H9 (cell line): ENCODE data around the gene USP6NL. TPM values are rescaled to one million over a fixed set of nuclear protein-coding genes. Genes with fewer than 3 reads are reported as not detected.

Experiments
- DNase-seq: peaks from one replicate; pipeline ENCODE4 v3.0.0-alpha.2; 2017
- H2AFZ ChIP-seq: one replicate; pipeline ENCODE4 v1.6.1; 2013; ENCODE audit warnings: mild to moderate bottlenecking, low read length, control low read depth, moderate library complexity
- H2AK5ac ChIP-seq: 2 replicates; pipeline ENCODE4 v1.6.1; 2013; ENCODE audit warnings: low read length, control low read depth, mixed read lengths; ENCODE audit not compliant: insufficient read length
- H2BK120ac ChIP-seq: one replicate; pipeline ENCODE4 v1.6.1; 2013; ENCODE audit warnings: low read depth, mild to moderate bottlenecking, low read length, control low read depth, inconsistent platforms; ENCODE audit not compliant: poor library complexity, severe bottlenecking
- H2BK12ac ChIP-seq: 2 replicates; pipeline ENCODE4 v1.6.1; 2013; ENCODE audit warnings: low read length, control low read depth, mixed read lengths, low read depth; ENCODE audit not compliant: insufficient read length
- H2BK15ac ChIP-seq: 2 replicates; pipeline ENCODE4 v1.6.1; 2013; ENCODE audit warnings: low read depth, low read length, control low read depth
- H2BK20ac ChIP-seq: one replicate; pipeline ENCODE4 v1.6.1; 2013; ENCODE audit warnings: low read depth, mild to moderate bottlenecking, low read length, control low read depth, inconsistent platforms; ENCODE audit not compliant: poor library complexity, severe bottlenecking
- H2BK5ac ChIP-seq: 2 replicates; pipeline ENCODE4 v1.6.1; 2013; ENCODE audit warnings: low read length, control low read depth, mixed read lengths; ENCODE audit not compliant: insufficient read length
- H3K14ac ChIP-seq: 2 replicates; pipeline ENCODE4 v1.6.1; 2013; ENCODE audit warnings: low read length, control low read depth; ENCODE audit not compliant: insufficient read depth
- H3K18ac ChIP-seq: 2 replicates; pipeline ENCODE4 v1.6.1; 2013; ENCODE audit warnings: low read depth, mild to moderate bottlenecking, mixed read lengths, low read length, control low read depth; ENCODE audit not compliant: insufficient read length
- H3K23ac ChIP-seq: 2 replicates; pipeline ENCODE4 v1.6.1; 2013; ENCODE audit warnings: low read length, control low read depth, mixed read lengths, low read depth; ENCODE audit not compliant: insufficient read length
- H3K23me2 ChIP-seq: 2 replicates; pipeline ENCODE4 v1.6.1; 2013; ENCODE audit warnings: low read depth, mild to moderate bottlenecking, mixed read lengths, low read length, control low read depth; ENCODE audit not compliant: insufficient read length, poor library complexity, severe bottlenecking
- H3K27ac ChIP-seq: 2 replicates; pipeline ENCODE4 v1.5.1; 2013; ENCODE audit warnings: low read length, control low read depth, mixed read lengths, low read depth; ENCODE audit not compliant: insufficient read length
- H3K27me3 ChIP-seq: 2 replicates; pipeline ENCODE4 v1.6.1; 2013; ENCODE audit warnings: low read length, control low read depth, inconsistent platforms; ENCODE audit not compliant: insufficient read depth
- H3K4ac ChIP-seq: 2 replicates; pipeline ENCODE4 v1.6.1; 2013; ENCODE audit warnings: low read depth, mild to moderate bottlenecking, control low read depth, inconsistent platforms, low read length, moderate library complexity
- H3K4me1 ChIP-seq: 2 replicates; pipeline ENCODE4 v1.6.1; 2013; ENCODE audit warnings: low read length, control low read depth, inconsistent platforms; ENCODE audit not compliant: insufficient read depth
- H3K4me2 ChIP-seq: 2 replicates; pipeline ENCODE4 v1.6.1; 2013; ENCODE audit warnings: low read length, control low read depth, mixed read lengths; ENCODE audit not compliant: insufficient read length, insufficient read depth
- H3K56ac ChIP-seq: 2 replicates; pipeline ENCODE4 v1.6.1; 2013; ENCODE audit warnings: low read depth, mild to moderate bottlenecking, mixed read lengths, low read length, control low read depth; ENCODE audit not compliant: insufficient read length
- H3K79me1 ChIP-seq: 2 replicates; pipeline ENCODE4 v1.6.1; 2013; ENCODE audit warnings: low read depth, mild to moderate bottlenecking, moderate library complexity, low read length, control low read depth, inconsistent platforms; ENCODE audit not compliant: insufficient read depth, poor library complexity, severe bottlenecking
- H3K79me2 ChIP-seq: 2 replicates; pipeline ENCODE4 v1.6.1; 2013; ENCODE audit warnings: low read length, control low read depth, inconsistent platforms; ENCODE audit not compliant: insufficient read depth
- H3K9ac ChIP-seq: 2 replicates; pipeline ENCODE4 v1.6.1; 2013; ENCODE audit warnings: low read length, control low read depth, mixed read lengths; ENCODE audit not compliant: insufficient read length; ENCODE audit errors: extremely low read depth
- H3K9me3 ChIP-seq: one replicate; pipeline ENCODE4 v1.6.1; 2013; ENCODE audit warnings: low read depth, low read length, inconsistent platforms; ENCODE audit not compliant: control insufficient read depth
- H3T11ph ChIP-seq: one replicate; pipeline ENCODE4 v1.6.1; 2013; ENCODE audit warnings: mild to moderate bottlenecking, low read length, control low read depth, inconsistent platforms
- H4K20me1 ChIP-seq: one replicate; pipeline ENCODE4 v1.6.1; 2013; ENCODE audit not compliant: control insufficient read depth, insufficient read length, insufficient read depth
- H4K5ac ChIP-seq: 2 replicates; pipeline ENCODE4 v1.6.1; 2013; ENCODE audit warnings: low read depth, mild to moderate bottlenecking, mixed read lengths, low read length, control low read depth; ENCODE audit not compliant: insufficient read length
- H4K8ac ChIP-seq: replicated peaks from 2 replicates; pipeline ENCODE4 v1.6.1; 2013; ENCODE audit warnings: low read length, control low read depth, mixed read lengths, low read depth; ENCODE audit not compliant: insufficient read length
- H4K91ac ChIP-seq: 2 replicates; pipeline ENCODE4 v1.6.1; 2013; ENCODE audit warnings: low read depth, mild to moderate bottlenecking, moderate library complexity, mixed read lengths, low read length, control low read depth; ENCODE audit not compliant: insufficient read length
- H3K27ac Mint-ChIP-seq, 3 experiments: 2 replicates in 2 of 3; 3 replicates in 1 of 3; pipeline ENCODE4 v1.8.0; 2020 to 2021; ENCODE audit warnings: mixed read lengths in 3 of 3, mild to moderate bottlenecking in 1 of 3, moderate library complexity in 1 of 3
- H3K27me3 Mint-ChIP-seq: 2 replicates; pipeline ENCODE4 v1.8.0; 2021; ENCODE audit warnings: low read depth, mild to moderate bottlenecking, moderate library complexity, mixed read lengths
- H3K36me3 Mint-ChIP-seq, 3 experiments: 2 replicates in 2 of 3; 3 replicates in 1 of 3; pipeline ENCODE4 v1.8.0; 2020 to 2021; ENCODE audit warnings: low read depth in 3 of 3, mixed read lengths in 3 of 3; ENCODE audit not compliant: insufficient read depth in 1 of 3
- H3K4me1 Mint-ChIP-seq, 2 experiments: 2 replicates each; pipeline ENCODE4 v1.8.0; 2020; ENCODE audit warnings: mixed read lengths in 2 of 2
- H3K4me3 Mint-ChIP-seq, 2 experiments: 2 replicates in 1 of 2; 3 replicates in 1 of 2; pipeline ENCODE4 v1.8.0; 2020 to 2021; ENCODE audit warnings: mild to moderate bottlenecking in 2 of 2, mixed read lengths in 2 of 2, moderate library complexity in 1 of 2
- H3K9me3 Mint-ChIP-seq, 2 experiments: 2 replicates in 1 of 2; 3 replicates in 1 of 2; pipeline ENCODE4 v1.8.0; 2020; ENCODE audit warnings: mild to moderate bottlenecking in 2 of 2, mixed read lengths in 2 of 2, moderate library complexity in 1 of 2
- CTCF ChIP-seq: fragments of 200-600 bp; sonication (generic); conservative IDR thresholded peaks from 3 replicates; pipeline ENCODE4 v1.8.0; 2021; ENCODE audit warnings: antibody characterized with exemption, mild to moderate bottlenecking
- WGBS: extraction: QIAGEN DNeasy Blood & Tissue Kit; methylation state at CpG from one replicate; pipeline ENCODE4 v1.1.7; 2013; ENCODE audit warnings: missing lambda C conversion rate, low lambda C conversion rate, mixed read lengths; ENCODE audit not compliant: insufficient read length; ENCODE audit errors: extremely low coverage; 5-methylcytosine and 5-hydroxymethylcytosine counted together
- total RNA-seq: library from RNA; stranded (reverse); gene quantifications from 2 replicates; pipeline ENCODE4 v1.2.1, GENCODE V29; 2021

USP6NL gene
- total RNA-seq, 1 experiment from 2014 or later, result 28.3 TPM

GRCh38 chr10:11639849-11640764 lies 28.7 kb upstream of the USP6NL start:
- no peak overlapping the region for H3K23ac ChIP-seq
- no peak for TF ChIP-seq CTCF
- no peak overlapping the region for H3T11ph ChIP-seq
- H4K91ac ChIP-seq, result no peak overlapping the region
- no peak overlapping the region; a peak in 1 of 7 replicates for H3K27ac Mint-ChIP-seq
- H3K4me1 ChIP-seq, result no peaks in the 10 kb centered on the region
- no peak overlapping the region for H4K8ac ChIP-seq
- no peak overlapping the region for H4K5ac ChIP-seq
- no peak overlapping the region for H3K18ac ChIP-seq
- no peak overlapping the region for H3K56ac ChIP-seq
- H2AFZ ChIP-seq, result no peak overlapping the region
- H3K27me3 ChIP-seq, result no peaks in the 10 kb centered on the region
- no peak overlapping the region for H2BK15ac ChIP-seq
- H2AK5ac ChIP-seq, result no peak overlapping the region
- H2BK5ac ChIP-seq, result no peak overlapping the region
- H4K20me1 ChIP-seq, result no peaks in the 10 kb centered on the region
- no peak for DNase-seq
- H3K9ac ChIP-seq, result no peak overlapping the region
- H2BK12ac ChIP-seq, result no peak overlapping the region
- H3K23me2 ChIP-seq, result no peaks in the 10 kb centered on the region
- H3K9me3 Mint-ChIP-seq, result no peaks in the 10 kb centered on the region
- H3K36me3 Mint-ChIP-seq, result no peaks in the 10 kb centered on the region
- peaks cover 1% of the 10 kb centered on the region; the same call in 1 of the 2 replicates for H3K27me3 Mint-ChIP-seq
- no peak overlapping the region for H2BK20ac ChIP-seq
- WGBS, result no CpG with 5 or more reads among the region's 14 CpGs
- H3K79me2 ChIP-seq, result no peaks in the 10 kb centered on the region
- H3K4me3 Mint-ChIP-seq, result no peak overlapping the region
- no peak overlapping the region for H3K4me2 ChIP-seq
- no peaks in the 10 kb centered on the region for H3K79me1 ChIP-seq
- H3K4ac ChIP-seq, result no peak overlapping the region
- H3K9me3 ChIP-seq, result no peaks in the 10 kb centered on the region
- H2BK120ac ChIP-seq, result no peak overlapping the region
- H3K27ac ChIP-seq, result no peak overlapping the region
- no peaks in the 10 kb centered on the region for H3K4me1 Mint-ChIP-seq
- H3K14ac ChIP-seq, result no peak overlapping the region
